Upper lobe of left lung (tissue), 4 donors: ENCODE data around the gene UPK1B.

ENCODE experiments used
- EP300 ChIP-seq, 4 donors: sonication (generic); formaldehyde crosslinking; IDR thresholded peaks; one replicate each; pipeline ENCODE4 v1.5.1; 2017; ENCODE audit warnings: antibody characterized with exemption in 4 of 4, control low read depth in 2 of 4
- POLR2A ChIP-seq, 4 donors: fragments of 450-650 bp; IDR thresholded peaks; one replicate each; pipeline ENCODE4 v1.5.1; 2016 to 2017; ENCODE audit warnings: antibody characterized with exemption in 4 of 4, mild to moderate bottlenecking in 2 of 4
- TF ChIP-seq, protein P1 (sequence below), 6 experiments: fragments of 450-650 bp in 4 of 6; fragments of 200-600 bp in 2 of 6; sonication (generic) in 2 of 6; IDR thresholded peaks; one replicate each; pipeline ENCODE4 v1.5.1; 2016 to 2019; ENCODE audit warnings: antibody characterized with exemption in 6 of 6

DNA sequence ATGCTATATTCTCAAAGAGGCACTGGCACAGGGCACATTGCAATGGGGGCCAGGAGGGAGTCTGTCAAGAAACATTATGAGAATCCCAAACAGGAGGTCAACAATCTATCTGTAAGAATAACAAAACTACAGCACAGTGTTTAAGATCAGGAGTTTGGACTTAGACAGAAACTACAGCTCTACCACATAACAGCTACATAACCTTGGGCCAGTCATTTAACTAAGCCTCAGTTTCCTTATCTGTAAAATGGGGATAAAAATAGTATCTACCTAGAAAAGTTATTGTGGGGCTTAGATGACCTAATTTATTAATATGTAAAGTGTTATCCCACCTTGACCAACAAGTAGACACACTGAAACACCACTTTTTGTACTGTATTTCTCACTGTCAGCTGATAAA is 57.3 kb downstream of the UPK1B start:
- TF ChIP-seq, protein P1, sequence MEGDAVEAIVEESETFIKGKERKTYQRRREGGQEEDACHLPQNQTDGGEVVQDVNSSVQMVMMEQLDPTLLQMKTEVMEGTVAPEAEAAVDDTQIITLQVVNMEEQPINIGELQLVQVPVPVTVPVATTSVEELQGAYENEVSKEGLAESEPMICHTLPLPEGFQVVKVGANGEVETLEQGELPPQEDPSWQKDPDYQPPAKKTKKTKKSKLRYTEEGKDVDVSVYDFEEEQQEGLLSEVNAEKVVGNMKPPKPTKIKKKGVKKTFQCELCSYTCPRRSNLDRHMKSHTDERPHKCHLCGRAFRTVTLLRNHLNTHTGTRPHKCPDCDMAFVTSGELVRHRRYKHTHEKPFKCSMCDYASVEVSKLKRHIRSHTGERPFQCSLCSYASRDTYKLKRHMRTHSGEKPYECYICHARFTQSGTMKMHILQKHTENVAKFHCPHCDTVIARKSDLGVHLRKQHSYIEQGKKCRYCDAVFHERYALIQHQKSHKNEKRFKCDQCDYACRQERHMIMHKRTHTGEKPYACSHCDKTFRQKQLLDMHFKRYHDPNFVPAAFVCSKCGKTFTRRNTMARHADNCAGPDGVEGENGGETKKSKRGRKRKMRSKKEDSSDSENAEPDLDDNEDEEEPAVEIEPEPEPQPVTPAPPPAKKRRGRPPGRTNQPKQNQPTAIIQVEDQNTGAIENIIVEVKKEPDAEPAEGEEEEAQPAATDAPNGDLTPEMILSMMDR (IDR thresholded peaks at IDR 0.05), result no peak
- TF ChIP-seq EP300 (IDR thresholded peaks at IDR 0.05), result no peak
- TF ChIP-seq POLR2A (IDR thresholded peaks at IDR 0.05), result no peak
